Mesothelial cell of epicardium (in vitro differentiated cells): ENCODE results near the gene GLP2R. TPM values are rescaled to one million over a fixed set of nuclear protein-coding genes. Genes with fewer than 3 reads are reported as not detected.

Experiments
- DNase-seq, 2 experiments: peaks; one replicate each; pipeline ENCODE4 v3.0.0; 2021; ENCODE audit warnings: low spot score in 2 of 2; ENCODE audit not compliant: unreplicated experiment in 2 of 2
- H3K27ac Mint-ChIP-seq: 2 replicates; pipeline ENCODE4 v1.8.0; 2021; ENCODE audit warnings: mixed read lengths
- H3K27me3 Mint-ChIP-seq: 2 replicates; pipeline ENCODE4 v1.8.0; 2021; ENCODE audit warnings: low read depth, mixed read lengths
- H3K36me3 Mint-ChIP-seq: 2 replicates; pipeline ENCODE4 v1.8.0; 2021; ENCODE audit warnings: mixed read lengths
- H3K4me1 Mint-ChIP-seq: 2 replicates; pipeline ENCODE4 v1.8.0; 2021; ENCODE audit warnings: mixed read lengths
- H3K4me3 Mint-ChIP-seq: 2 replicates; pipeline ENCODE4 v1.8.0; 2021; ENCODE audit warnings: mild to moderate bottlenecking, moderate library complexity, mixed read lengths
- H3K9me3 Mint-ChIP-seq: 2 replicates; pipeline ENCODE4 v1.8.0; 2021; ENCODE audit warnings: mixed read lengths
- total RNA-seq: library from RNA; stranded (reverse); gene quantifications from 3 replicates; pipeline ENCODE4 v1.2.1, GENCODE V29; 2021
- TF ChIP-seq, protein P1 (sequence below): fragments of 200-600 bp; sonication (generic); IDR thresholded peaks from one replicate; pipeline ENCODE4 v1.5.0; 2021; ENCODE audit warnings: antibody characterized with exemption; ENCODE audit not compliant: unreplicated experiment

Gene GLP2R
- total RNA-seq, 1 donor from 2014 or later = 1.5 TPM

DNA sequence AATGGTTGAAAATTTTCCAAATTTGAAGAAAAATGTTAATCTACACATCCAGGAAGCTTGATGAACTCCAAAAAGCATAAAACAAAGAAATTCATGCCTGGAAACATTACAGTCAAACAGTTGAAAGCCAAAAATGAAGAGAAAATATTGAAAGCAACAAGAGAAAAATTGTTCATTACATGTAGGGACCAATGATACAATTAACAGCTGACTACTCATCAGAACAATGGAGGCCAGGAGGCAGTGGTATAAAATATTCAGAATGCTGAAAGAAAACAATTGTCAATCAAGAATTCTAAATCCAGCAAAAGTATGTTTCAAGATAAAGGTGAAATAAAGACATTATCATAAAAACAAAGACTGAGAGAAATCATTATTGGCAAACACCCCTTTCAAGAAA is 57.7 kb downstream of the GLP2R start:
- DNase-seq = no peak
- no peak overlapping the region for H3K4me3 Mint-ChIP-seq
- TF ChIP-seq, protein P1, sequence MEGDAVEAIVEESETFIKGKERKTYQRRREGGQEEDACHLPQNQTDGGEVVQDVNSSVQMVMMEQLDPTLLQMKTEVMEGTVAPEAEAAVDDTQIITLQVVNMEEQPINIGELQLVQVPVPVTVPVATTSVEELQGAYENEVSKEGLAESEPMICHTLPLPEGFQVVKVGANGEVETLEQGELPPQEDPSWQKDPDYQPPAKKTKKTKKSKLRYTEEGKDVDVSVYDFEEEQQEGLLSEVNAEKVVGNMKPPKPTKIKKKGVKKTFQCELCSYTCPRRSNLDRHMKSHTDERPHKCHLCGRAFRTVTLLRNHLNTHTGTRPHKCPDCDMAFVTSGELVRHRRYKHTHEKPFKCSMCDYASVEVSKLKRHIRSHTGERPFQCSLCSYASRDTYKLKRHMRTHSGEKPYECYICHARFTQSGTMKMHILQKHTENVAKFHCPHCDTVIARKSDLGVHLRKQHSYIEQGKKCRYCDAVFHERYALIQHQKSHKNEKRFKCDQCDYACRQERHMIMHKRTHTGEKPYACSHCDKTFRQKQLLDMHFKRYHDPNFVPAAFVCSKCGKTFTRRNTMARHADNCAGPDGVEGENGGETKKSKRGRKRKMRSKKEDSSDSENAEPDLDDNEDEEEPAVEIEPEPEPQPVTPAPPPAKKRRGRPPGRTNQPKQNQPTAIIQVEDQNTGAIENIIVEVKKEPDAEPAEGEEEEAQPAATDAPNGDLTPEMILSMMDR = no peak
- H3K36me3 Mint-ChIP-seq = peaks cover 4% of the 10 kb centered on the region
- no peak overlapping the region for H3K27ac Mint-ChIP-seq
- H3K9me3 Mint-ChIP-seq = peaks cover 34% of the 10 kb centered on the region
- H3K4me1 Mint-ChIP-seq = no peaks in the 10 kb centered on the region
- H3K27me3 Mint-ChIP-seq = peaks cover 7% of the 10 kb centered on the region

DNA sequence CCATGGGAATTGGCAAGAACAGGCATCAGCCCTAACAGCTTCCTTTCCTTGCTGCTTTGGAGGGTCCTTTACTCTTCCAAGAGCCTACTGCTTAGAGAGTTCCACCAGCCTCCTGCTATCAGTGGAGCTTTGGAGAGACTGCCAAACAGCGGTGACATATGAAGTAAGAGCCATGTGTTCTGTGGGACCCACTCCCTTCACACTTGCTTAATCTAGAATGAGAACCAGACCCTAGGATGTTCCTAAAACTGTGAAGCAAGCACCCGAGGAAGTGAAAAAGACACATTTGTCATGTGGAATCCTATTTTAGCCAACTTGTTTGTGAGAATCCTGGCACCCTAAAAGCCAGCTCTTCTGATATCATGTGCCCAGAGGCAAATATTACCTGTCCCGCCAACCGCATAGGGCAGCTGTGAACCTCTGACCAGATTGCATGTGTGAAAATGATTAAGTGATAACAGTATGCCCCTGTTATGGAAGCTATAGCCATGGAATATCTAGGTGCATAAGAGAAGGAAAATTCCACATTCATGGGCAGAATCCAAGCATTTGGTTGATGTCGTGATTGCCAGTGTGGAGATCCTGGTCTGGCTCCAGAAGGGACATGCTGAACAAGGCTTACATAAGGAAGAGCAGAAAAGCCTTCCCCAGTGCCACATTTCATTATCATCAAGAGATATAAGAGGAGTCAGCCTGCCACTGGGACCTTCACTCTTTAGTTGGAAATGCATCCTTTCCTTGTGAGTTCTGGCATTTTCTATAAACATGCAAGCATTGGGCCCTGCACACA is 60.6 kb downstream of the GLP2R start:
- H3K27ac Mint-ChIP-seq = no peak overlapping the region
- no peaks in the 10 kb centered on the region for H3K4me1 Mint-ChIP-seq
- H3K9me3 Mint-ChIP-seq = peaks cover 27% of the 10 kb centered on the region
- peaks cover 4% of the 10 kb centered on the region for H3K36me3 Mint-ChIP-seq
- H3K4me3 Mint-ChIP-seq = no peak overlapping the region
- TF ChIP-seq, protein P1 = no peak
- peaks cover 13% of the 10 kb centered on the region for H3K27me3 Mint-ChIP-seq
- DNase-seq = no peak

DNA sequence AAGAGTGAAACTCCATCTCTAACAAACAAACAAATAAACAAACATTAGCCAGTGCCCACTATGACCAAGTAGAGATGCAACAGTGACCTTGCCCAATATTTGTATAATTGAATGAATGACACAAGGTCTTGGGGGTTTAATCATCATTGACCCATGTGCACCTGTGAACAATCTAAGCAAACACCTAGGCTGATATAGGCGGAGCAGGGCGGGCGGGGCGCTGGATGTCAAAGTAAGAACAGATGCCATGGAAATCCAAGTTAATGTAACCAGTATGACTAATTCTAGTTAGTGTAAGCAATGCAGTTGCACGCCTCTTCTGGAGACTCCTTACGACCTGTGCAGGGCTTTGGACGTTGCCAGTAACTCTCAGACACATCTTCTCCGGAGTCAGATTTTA is 61.8 kb downstream of the GLP2R start:
- Mint-ChIP-seq H3K4me3 (no peak overlapping the region), H3K27me3 (peaks cover 13% of the 10 kb centered on the region), H3K4me1 (no peaks in the 10 kb centered on the region), H3K36me3 (peaks cover 4% of the 10 kb centered on the region), H3K27ac (no peak overlapping the region), H3K9me3 (peaks cover 20% of the 10 kb centered on the region)
- TF ChIP-seq, protein P1 = no peak
- DNase-seq = no peak

DNA sequence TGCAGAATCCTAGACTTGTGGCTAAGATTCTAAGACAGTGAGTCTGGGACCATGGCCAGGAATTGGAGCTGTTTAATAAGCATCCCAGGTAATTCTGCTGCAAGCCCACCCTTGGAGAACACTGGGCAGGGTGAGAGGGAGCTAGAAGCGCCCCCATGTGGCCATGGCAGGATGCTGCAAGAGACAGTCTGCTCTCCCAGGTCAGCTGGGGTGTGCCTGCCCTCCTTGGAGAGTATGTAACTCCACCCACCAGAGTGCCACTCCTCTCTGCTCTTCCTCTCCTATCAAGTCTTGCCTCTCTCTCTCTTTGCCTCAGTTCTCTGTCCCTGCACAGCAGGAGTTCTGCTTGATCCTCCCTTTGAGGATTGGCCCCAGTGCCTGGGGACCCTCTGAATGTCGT is 64.4 kb downstream of the GLP2R start:
- Mint-ChIP-seq H3K4me1 (no peaks in the 10 kb centered on the region), H3K9me3 (no peaks in the 10 kb centered on the region), H3K36me3 (no peaks in the 10 kb centered on the region), H3K4me3 (no peak overlapping the region), H3K27me3 (peaks cover 19% of the 10 kb centered on the region), H3K27ac (no peak overlapping the region)
- DNase-seq = no peak
- TF ChIP-seq, protein P1 = peak; percentile 54

DNA sequence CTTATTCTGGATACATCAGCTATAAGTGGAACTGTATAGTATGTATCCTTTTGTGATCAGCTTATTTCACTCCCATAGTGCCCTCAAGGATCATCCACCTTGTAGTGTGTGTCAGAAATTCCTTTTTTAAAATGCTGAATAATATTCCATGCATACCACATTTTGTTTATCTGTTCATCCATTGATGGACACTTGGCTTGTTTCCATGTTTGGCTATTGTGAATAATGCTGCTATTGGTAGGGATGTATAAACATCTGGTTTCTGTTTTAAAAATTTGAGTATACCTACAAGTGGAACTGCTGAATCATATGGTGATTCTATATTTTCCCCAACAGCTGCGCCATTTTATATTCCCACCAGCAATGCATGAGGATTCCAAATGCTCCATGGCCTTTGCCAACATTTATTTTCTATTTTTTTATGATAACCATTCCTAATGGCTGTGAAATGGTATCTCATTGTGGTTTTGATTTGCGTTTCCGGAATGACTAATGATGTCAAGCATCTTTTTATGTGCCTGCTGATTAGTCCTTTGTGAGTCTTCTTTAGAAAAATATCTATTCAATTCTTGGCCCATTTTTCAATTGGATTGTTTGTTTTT is 67.8 kb downstream of the GLP2R start:
- Mint-ChIP-seq H3K9me3 (no peaks in the 10 kb centered on the region), H3K27ac (no peak overlapping the region), H3K36me3 (no peaks in the 10 kb centered on the region), H3K4me3 (no peak overlapping the region), H3K4me1 (no peaks in the 10 kb centered on the region), H3K27me3 (peaks cover 18% of the 10 kb centered on the region)
- DNase-seq = no peak
- TF ChIP-seq, protein P1 = no peak
